H1 (cell line): Measurements from ENCODE around the gene AP1G2. TPM values are rescaled to one million over a fixed set of nuclear protein-coding genes. Genes with fewer than 3 reads are reported as not detected.
A peak's percentile ranks its signal among the peaks of the same experiment; 100 is the strongest.

Source experiments
- CTCF ChIA-PET: fragments of 300-600 bp; sonication (Branson Sonifier 250); formaldehyde crosslinking; loops from one replicate; lab custom pipeline; 2021; ENCODE audit not compliant: partially characterized antibody; lab: Charles Lee
- POLR2A ChIA-PET: fragments of 300-600 bp; sonication (Branson Sonifier 250); formaldehyde crosslinking; loops from one replicate; lab custom pipeline; 2021; ENCODE audit warnings: inconsistent platforms; ENCODE audit not compliant: partially characterized antibody; lab: Charles Lee
- DNase-seq, 2 experiments: peaks; one replicate each; pipeline versions ENCODE4 v3.0.0 to v3.0.0-alpha.2; 2010 to 2022; ENCODE audit warnings: low spot score in 2 of 2, low read depth in 1 of 2, mixed read lengths in 1 of 2
- FAIRE-seq: peaks from 2 replicates; lab custom pipeline; 2011; peaks lifted over from hg19 to GRCh38; lab: Jason Lieb, UNC
- H2AFZ ChIP-seq: 2 replicates; pipeline ENCODE4 v1.8.1; 2012; ENCODE audit warnings: low read length, inconsistent platforms
- H2AK5ac ChIP-seq: 2 replicates; pipeline ENCODE4 v1.6.1; 2013; ENCODE audit warnings: low read depth, low read length
- H2BK120ac ChIP-seq: replicated peaks from 2 replicates; pipeline ENCODE3; 2013; ENCODE audit warnings: low read depth, low read length, inconsistent platforms
- H2BK12ac ChIP-seq: 2 replicates; pipeline ENCODE4 v1.6.1; 2013; ENCODE audit warnings: low read depth, low read length
- H2BK15ac ChIP-seq: 2 replicates; pipeline ENCODE4 v1.6.1; 2013; ENCODE audit warnings: low read length
- H2BK20ac ChIP-seq: 2 replicates; pipeline ENCODE4 v1.6.1; 2013; ENCODE audit warnings: low read length
- H2BK5ac ChIP-seq: 2 replicates; pipeline ENCODE4 v1.6.1; 2013; ENCODE audit warnings: low read depth, low read length
- H3K14ac ChIP-seq: 2 replicates; pipeline ENCODE4 v1.6.1; 2013; ENCODE audit warnings: inconsistent platforms; ENCODE audit not compliant: insufficient read length
- H3K18ac ChIP-seq: 2 replicates; pipeline ENCODE4 v1.6.1; 2013; ENCODE audit warnings: low read length; ENCODE audit errors: extremely low read depth
- H3K23ac ChIP-seq: 2 replicates; pipeline ENCODE4 v1.6.1; 2013; ENCODE audit warnings: inconsistent platforms; ENCODE audit not compliant: insufficient read length
- H3K23me2 ChIP-seq: 2 replicates; pipeline ENCODE4 v1.6.1; 2013; ENCODE audit warnings: low read depth, low read length
- H3K27ac ChIP-seq: 2 replicates; pipeline ENCODE4 v1.6.1; 2011; ENCODE audit warnings: low read depth, low read length, inconsistent platforms
- H3K27me3 ChIP-seq, 4 experiments: replicated peaks in 1 of 4; 1 replicate in 1 of 4; 2 replicates in 3 of 4; pipeline versions ENCODE4 v1.6.1 to v1.8.1; 2011 to 2013; ENCODE audit warnings: low read length in 3 of 4, mild to moderate bottlenecking in 3 of 4, inconsistent platforms in 2 of 4, mixed read lengths in 2 of 4, moderate library complexity in 1 of 4; ENCODE audit not compliant: control insufficient read depth in 3 of 4, insufficient read depth in 3 of 4; ENCODE audit errors: extremely low read depth in 1 of 4
- H3K36me3 ChIP-seq, 4 experiments: 2 replicates each; pipeline versions ENCODE4 v1.6.1 to v1.8.1; 2011 to 2013; ENCODE audit warnings: mild to moderate bottlenecking in 4 of 4, low read length in 3 of 4, moderate library complexity in 2 of 4, control low read depth in 1 of 4, inconsistent platforms in 1 of 4; ENCODE audit not compliant: insufficient read depth in 4 of 4, control insufficient read depth in 2 of 4
- H3K4ac ChIP-seq: replicated peaks from 2 replicates; pipeline ENCODE3; 2013; ENCODE audit warnings: low read length, low read depth, mixed read lengths, inconsistent platforms; ENCODE audit not compliant: insufficient read length
- H3K4me1 ChIP-seq, 4 experiments: replicated peaks in 1 of 4; 1 replicate in 1 of 4; 2 replicates in 3 of 4; pipeline versions ENCODE4 v1.6.1 to v1.8.1; 2011 to 2013; ENCODE audit warnings: low read length in 3 of 4, inconsistent platforms in 2 of 4, mixed read lengths in 1 of 4; ENCODE audit not compliant: insufficient read depth in 4 of 4, control insufficient read depth in 3 of 4
- H3K4me2 ChIP-seq, 2 experiments: 2 replicates each; pipeline versions ENCODE4 v1.6.1 to v1.8.1; 2011 to 2013; ENCODE audit warnings: low read depth in 2 of 2, low read length in 2 of 2, control low read depth in 1 of 2, inconsistent platforms in 1 of 2, mild to moderate bottlenecking in 1 of 2; ENCODE audit not compliant: insufficient read depth in 1 of 2
- H3K4me3 ChIP-seq, 4 experiments: fragments of 200-600, 300-600 bp in 1 of 4; sonication (generic), shearing (Covaris generic), sonication (Bioruptor Twin) in 1 of 4; 2 replicates each; pipeline versions ENCODE4 v1.5.1 to v1.8.1; 2011 to 2016; ENCODE audit warnings: low read length in 4 of 4, low read depth in 3 of 4, control low read depth in 2 of 4, inconsistent platforms in 2 of 4, mild to moderate bottlenecking in 2 of 4, mixed read lengths in 1 of 4, moderate library complexity in 1 of 4; ENCODE audit not compliant: insufficient read depth in 2 of 4; ENCODE audit errors: extremely low read depth in 1 of 4
- H3K56ac ChIP-seq: replicated peaks from 2 replicates; pipeline ENCODE3; 2013; ENCODE audit warnings: low read depth, mild to moderate bottlenecking, mixed read lengths, low read length, inconsistent platforms; ENCODE audit not compliant: insufficient read length
- H3K79me1 ChIP-seq: 2 replicates; pipeline ENCODE4 v1.6.1; 2013; ENCODE audit warnings: low read depth, low read length, control low read depth
- H3K79me2 ChIP-seq, 2 experiments: 2 replicates each; pipeline versions ENCODE4 v1.6.1 to v1.8.1; 2012 to 2013; ENCODE audit warnings: low read length in 2 of 2, mild to moderate bottlenecking in 2 of 2, inconsistent platforms in 1 of 2; ENCODE audit not compliant: insufficient read depth in 2 of 2, control insufficient read depth in 1 of 2
- H3K9ac ChIP-seq, 4 experiments: replicated peaks in 1 of 4; 1 replicate in 1 of 4; 2 replicates in 3 of 4; pipeline versions ENCODE4 v1.6.1 to v1.8.1; 2011 to 2013; ENCODE audit warnings: low read depth in 3 of 4, low read length in 3 of 4, control low read depth in 2 of 4, mild to moderate bottlenecking in 2 of 4, moderate library complexity in 2 of 4, inconsistent platforms in 1 of 4; ENCODE audit errors: extremely low read depth in 1 of 4
- H3K9me3 ChIP-seq, 2 experiments: 2 replicates each; pipeline versions ENCODE4 v1.6.1 to v1.8.1; 2012 to 2013; ENCODE audit warnings: mild to moderate bottlenecking in 2 of 2, moderate library complexity in 2 of 2, control low read depth in 1 of 2, inconsistent platforms in 1 of 2, low read depth in 1 of 2, low read length in 1 of 2, mixed read lengths in 1 of 2; ENCODE audit not compliant: insufficient read depth in 2 of 2
- H4K20me1 ChIP-seq, 2 experiments: replicated peaks in 1 of 2; 2 replicates each; pipeline versions ENCODE3 to v1.8.1; 2011 to 2013; ENCODE audit warnings: inconsistent platforms in 2 of 2, low read length in 2 of 2, mild to moderate bottlenecking in 1 of 2; ENCODE audit not compliant: insufficient read depth in 2 of 2, control insufficient read depth in 1 of 2
- H4K5ac ChIP-seq: 2 replicates; pipeline ENCODE4 v1.6.1; 2013; ENCODE audit warnings: low read length, low read depth, mixed read lengths, inconsistent platforms; ENCODE audit not compliant: insufficient read length
- H4K8ac ChIP-seq: 2 replicates; pipeline ENCODE4 v1.8.0; 2013; ENCODE audit warnings: mild to moderate bottlenecking, moderate library complexity, low read length, inconsistent platforms; ENCODE audit not compliant: insufficient read depth; ENCODE audit errors: extremely low read depth
- H4K91ac ChIP-seq: replicated peaks from 2 replicates; pipeline ENCODE3; 2013; ENCODE audit warnings: low read length, mixed read lengths, inconsistent platforms; ENCODE audit not compliant: insufficient read length
- BCL11A ChIP-seq, 2 experiments: IDR thresholded peaks; one replicate each; pipeline ENCODE4 v1.6.1; 2011; ENCODE audit warnings: low read depth in 2 of 2, low read length in 2 of 2, mild to moderate bottlenecking in 2 of 2
- CTCF ChIP-seq, 3 experiments: IDR thresholded peaks; 1 replicate in 2 of 3; 2 replicates in 1 of 3; pipeline versions ENCODE4 v1.5.1 to v1.6.1; 2011; ENCODE audit warnings: low read length in 3 of 3, mild to moderate bottlenecking in 3 of 3, inconsistent platforms in 2 of 3, low read depth in 1 of 3, moderate library complexity in 1 of 3; ENCODE audit not compliant: insufficient read depth in 1 of 3; ENCODE audit errors: control extremely low read depth in 1 of 3
- FOSL1 ChIP-seq: IDR thresholded peaks from 2 replicates; pipeline ENCODE4 v1.6.1; 2011; ENCODE audit warnings: mild to moderate bottlenecking, low read depth, low read length, moderate library complexity; ENCODE audit not compliant: insufficient read depth
- JUN ChIP-seq: IDR thresholded peaks from 2 replicates; pipeline ENCODE4 v1.6.1; 2011; ENCODE audit warnings: low read depth, mild to moderate bottlenecking, improper control_type of control experiment, low read length
- NANOG ChIP-seq: IDR thresholded peaks from 2 replicates; pipeline ENCODE4 v1.6.1; 2011; ENCODE audit warnings: low read length, low read depth, mild to moderate bottlenecking, inconsistent platforms; ENCODE audit not compliant: insufficient read depth, poor library complexity, severe bottlenecking
- POU5F1 ChIP-seq: IDR thresholded peaks from 2 replicates; pipeline ENCODE4 v1.6.1; 2011; ENCODE audit warnings: low read depth, mild to moderate bottlenecking, low read length, moderate library complexity
- SP2 ChIP-seq: IDR thresholded peaks from 2 replicates; pipeline ENCODE4 v1.6.1; 2012; ENCODE audit warnings: mild to moderate bottlenecking, low read length, inconsistent platforms
- SP4 ChIP-seq: IDR thresholded peaks from 2 replicates; pipeline ENCODE4 v1.6.1; 2012; ENCODE audit warnings: low read length, inconsistent platforms
- TEAD4 ChIP-seq: IDR thresholded peaks from 2 replicates; pipeline ENCODE4 v1.6.1; 2012; ENCODE audit warnings: low read depth, low read length, inconsistent platforms, mixed read lengths
- WGBS, 2 experiments: shearing (Covaris generic) in 1 of 2; methylation state at CpG; one replicate each; pipeline versions ENCODE4 v1.1.6 to v1.1.7; 2013 to 2015; ENCODE audit warnings: low lambda C conversion rate in 2 of 2, mixed read lengths in 2 of 2, inconsistent platforms in 1 of 2, low coverage in 1 of 2, missing lambda C conversion rate in 1 of 2; ENCODE audit not compliant: insufficient replicate concordance in 2 of 2, insufficient coverage in 1 of 2, insufficient read length in 1 of 2; ENCODE audit errors: extremely low coverage in 1 of 2, missing lambda C conversion rate in 1 of 2; 5-methylcytosine and 5-hydroxymethylcytosine counted together
- polyA plus RNA-seq, 7 experiments: library from polyadenylated mRNA; depleted of rRNA in 3 of 7; stranded (reverse) in 5 of 7; unstranded in 2 of 7; fragments of >200 nt in 5 of 7; fragments of 200-250 nt in 2 of 7; gene quantifications; 1 replicate in 5 of 7; 2 replicates in 1 of 7; 4 replicates in 1 of 7; pipeline versions ENCODE4 v1.2.1 to v1.2.3, GENCODE V29; 2011 to 2013; ENCODE audit warnings: missing spikeins in 2 of 7, mixed read lengths in 2 of 7
- total RNA-seq: library from RNA; stranded (reverse); fragmentation: NEBNext Ultra II Directional; extraction: Animal tissue kit (Norgen Biotek cat#: 25700); gene quantifications from 2 replicates; pipeline ENCODE4 v1.2.1, GENCODE V29; 2021

AP1G2 gene
- total and polyA plus RNA-seq, 2 of the 8 experiments (the other 6 are each of a cell fraction or from before 2014, with no cell fraction given), result 70.9 to 134 TPM

DNA sequence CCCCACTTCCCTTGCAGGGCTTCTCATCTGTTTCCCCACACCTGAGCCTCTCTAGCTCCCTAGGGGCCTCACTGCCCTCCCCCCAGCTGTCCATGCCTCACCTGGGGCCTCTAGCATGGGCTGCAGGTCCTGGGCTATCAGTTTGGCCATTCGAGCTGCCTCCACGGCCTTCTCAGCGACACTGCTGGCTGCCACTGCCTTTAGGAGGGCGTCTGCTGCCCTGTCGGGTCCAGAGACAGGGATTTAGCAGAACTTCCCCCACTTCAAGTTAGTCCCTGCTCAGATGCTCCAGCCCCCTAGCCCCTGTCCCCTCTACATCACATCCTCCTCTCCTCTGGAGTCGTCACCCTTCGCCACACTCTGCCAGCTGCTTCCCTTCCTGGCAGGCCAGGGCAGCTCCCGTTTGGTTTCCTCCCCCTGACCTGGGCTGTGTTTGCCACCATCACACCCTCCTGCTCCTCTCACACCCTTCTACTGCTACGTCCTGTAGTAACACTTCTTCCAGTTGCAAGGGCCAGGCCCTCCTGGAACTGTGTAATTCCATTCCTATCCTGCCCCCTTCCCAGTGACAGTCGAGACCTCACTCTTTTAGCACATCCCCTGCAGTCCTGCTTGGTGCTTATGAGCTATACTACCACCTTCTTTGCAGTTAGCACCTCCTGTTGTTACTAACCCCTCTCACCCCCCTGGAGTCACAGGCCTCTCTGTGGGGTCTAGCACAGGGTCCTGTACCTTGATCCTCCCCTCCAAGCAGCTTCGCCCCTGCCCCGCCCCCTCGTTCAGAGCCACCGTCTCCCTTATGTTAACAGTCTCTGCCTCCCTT is 4.3 kb upstream of the AP1G2 start:
- Histone ChIP-seq H2BK120ac (no peak overlapping the region), H2BK5ac (peak overlapping the region; percentile 10; the same call in 1 of the 2 replicates), H3K4ac (no peak overlapping the region), H3K23me2 (peaks cover 20% of the 10 kb centered on the region; the same call in 1 of the 2 replicates), H4K91ac (no peak overlapping the region), H3K9me3 (no peaks in the 10 kb centered on the region), H3K23ac (no peak overlapping the region), H3K4me1 (peaks cover 4 to 25% (median 15%) of the 10 kb centered on the region in 4 experiments), H2BK15ac (no peak overlapping the region), H3K18ac (no peak overlapping the region), H3K56ac (no peak overlapping the region), H3K27ac (no peak overlapping the region), H4K20me1 (peaks cover 7 to 12% of the 10 kb centered on the region in 2 experiments), H3K27me3 (peaks cover 13 to 20% (median 19%) of the 10 kb centered on the region in 4 experiments), H3K79me1 (no peaks in the 10 kb centered on the region), H3K79me2 (no peaks in the 10 kb centered on the region), H4K5ac (no peak overlapping the region), H4K8ac (peak overlapping the region; percentile 5; the same call in 1 of the 2 replicates), H2BK20ac (no peak overlapping the region), H3K14ac (no peak overlapping the region), H2BK12ac (no peak overlapping the region), H3K36me3 (peaks cover 0 to 8% (median 0%) of the 10 kb centered on the region in 4 experiments; a peak in 1 of 8 replicates), H3K9ac (no peak overlapping the region), H3K4me3 (no peak overlapping the region), H2AK5ac (no peak overlapping the region), H2AFZ (no peak overlapping the region), H3K4me2 (no peak overlapping the region)
- DNase-seq, result no peak
- no peak for FAIRE-seq
- 83% methylated on average over 14 of the region's 14 CpGs; no CpG with 5 or more reads in 1 of the 2 experiments for WGBS, 2 experiments
- ChIA-PET CTCF (interaction anchor here (1.1 to 70.5 kb wide), 7 partner anchors 8 to 382 kb away, joined by 3 to 2092 read pairs (median 4); partner anchors contain the start of genes DHRS4 and NGDN), POLR2A (interaction anchor here (1.1 to 52.7 kb wide), 3 partner anchors 11 to 43 kb away, joined by 3 to 1523 read pairs (median 4); partner anchors contain the start of gene ZFHX2)
- TF ChIP-seq BCL11A (IDR thresholded peaks at IDR 0.05; ENCODE audit: low read depth in 2 of 2, low read length in 2 of 2), result no peak
- TF ChIP-seq CTCF (IDR thresholded peaks at IDR 0.05; ENCODE audit: control extremely low read depth in 1 of 3, insufficient read depth in 1 of 3, low read depth in 1 of 3, low read length in 3 of 3), result no peak
- no peak for TF ChIP-seq POU5F1
- TF ChIP-seq JUN, result no peak
- no peak for TF ChIP-seq SP4
- no peak for TF ChIP-seq SP2
- no peak for TF ChIP-seq FOSL1
- no peak for TF ChIP-seq NANOG
- no peak for TF ChIP-seq TEAD4
